ENCODE results near the gene RAB34.
A peak's percentile ranks its signal among the peaks of the same experiment; 100 is the strongest.

RAB34 gene

GRCh38 chr17:28716740-28717577, 709 bp downstream of the RAB34 start:
- TF ChIP-seq ZNF274 (IDR thresholded peaks at IDR 0.05; ENCODE audit: low read depth, low read length), result no peak
- peak overlapping the region; percentile 54 for H3K4me3 ChIP-seq (ENCODE audit: low read length)

DNA sequence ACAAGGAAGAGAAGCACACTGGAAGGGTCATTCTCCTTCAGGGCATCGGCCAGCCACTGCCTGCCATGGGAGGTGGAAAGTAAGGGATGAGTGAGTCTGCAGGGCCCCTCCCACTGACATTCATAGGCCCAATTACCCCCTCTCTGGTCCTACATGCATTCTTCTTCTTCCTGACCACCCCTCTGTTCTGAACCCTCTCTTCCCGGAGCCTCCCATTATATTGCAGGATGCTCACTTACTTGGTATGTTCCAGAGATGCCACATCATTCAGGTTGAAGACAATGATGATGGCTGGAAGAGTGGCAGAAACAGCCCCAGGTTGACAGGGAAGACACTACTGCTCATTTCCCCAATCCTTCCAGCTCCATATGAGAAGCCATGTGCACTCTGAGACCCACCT, 2.5 kb downstream of the RAB34 start:
- no peak for TF ChIP-seq ZNF274 (IDR thresholded peaks at IDR 0.05; ENCODE audit: low read depth, low read length)
- no peak overlapping the region for H3K4me3 ChIP-seq (ENCODE audit: low read length)

DNA sequence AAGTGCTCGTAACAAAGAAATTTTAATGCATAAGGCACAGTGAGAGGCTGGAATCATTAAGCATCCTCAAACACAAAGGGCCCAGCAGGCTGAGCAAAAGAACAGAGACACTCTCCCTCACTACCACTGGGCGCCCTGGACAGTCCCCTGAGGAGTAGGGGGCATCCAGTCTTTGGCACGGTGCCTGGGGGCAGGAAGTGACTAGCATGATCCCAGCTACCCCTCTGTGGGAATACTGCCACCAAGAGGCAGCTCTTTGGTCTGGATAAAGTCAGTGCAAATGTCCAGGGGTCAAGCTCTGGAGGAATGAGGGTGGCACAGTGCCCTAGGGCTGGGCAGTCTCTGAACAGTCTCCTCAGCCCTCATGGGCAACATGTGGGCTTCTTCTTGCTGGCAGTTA, 3.4 kb downstream of the RAB34 start:
- H3K4me3 ChIP-seq (ENCODE audit: low read length), result no peak overlapping the region
- TF ChIP-seq ZNF274 (IDR thresholded peaks at IDR 0.05; ENCODE audit: low read depth, low read length), result no peak

DNA sequence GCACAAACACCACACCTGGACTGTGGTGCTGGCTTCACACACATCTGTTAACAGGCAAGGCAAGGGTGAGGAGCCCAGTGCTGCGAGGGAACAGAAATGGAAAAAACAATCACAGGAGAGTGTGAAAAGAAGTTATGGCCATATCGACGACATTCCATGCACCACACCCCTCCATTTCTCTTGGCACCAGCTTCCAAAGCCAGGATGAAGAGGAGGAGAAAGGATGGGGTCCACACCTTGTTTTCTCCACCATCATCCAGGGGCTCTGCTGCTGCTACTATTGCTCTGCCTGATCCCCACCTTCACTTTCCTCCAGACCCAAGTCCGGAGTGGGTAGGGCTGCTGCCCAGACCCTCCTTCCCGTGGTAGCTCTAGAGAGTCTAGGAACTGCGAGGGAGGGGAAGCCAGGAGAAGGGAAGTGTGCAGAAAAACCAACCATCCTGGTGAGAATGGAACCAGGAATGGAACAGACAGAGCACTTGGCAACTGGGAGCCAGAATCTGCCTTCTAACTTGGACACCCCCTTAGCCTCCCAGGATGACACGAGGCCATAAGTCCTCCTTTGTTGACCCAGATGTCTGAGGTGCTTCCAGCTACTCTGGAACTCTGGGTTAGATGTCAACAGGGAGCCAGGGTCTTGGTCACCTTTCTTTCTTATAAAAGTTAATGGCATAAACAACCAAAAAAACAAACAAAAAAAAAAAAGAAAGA, 4.8 kb downstream of the RAB34 start:
- no peak overlapping the region for H3K4me3 ChIP-seq (ENCODE audit: low read length)
- TF ChIP-seq ZNF274 (IDR thresholded peaks at IDR 0.05; ENCODE audit: low read depth, low read length), result no peak

GRCh38 chr17:28712032-28712704, 5.5 kb downstream of the RAB34 start:
- peak overlapping the region; percentile 57; the same call in 1 of the 2 replicates for H3K4me3 ChIP-seq (ENCODE audit: low read length)
- no peak for TF ChIP-seq ZNF274 (IDR thresholded peaks at IDR 0.05; ENCODE audit: low read depth, low read length)

DNA sequence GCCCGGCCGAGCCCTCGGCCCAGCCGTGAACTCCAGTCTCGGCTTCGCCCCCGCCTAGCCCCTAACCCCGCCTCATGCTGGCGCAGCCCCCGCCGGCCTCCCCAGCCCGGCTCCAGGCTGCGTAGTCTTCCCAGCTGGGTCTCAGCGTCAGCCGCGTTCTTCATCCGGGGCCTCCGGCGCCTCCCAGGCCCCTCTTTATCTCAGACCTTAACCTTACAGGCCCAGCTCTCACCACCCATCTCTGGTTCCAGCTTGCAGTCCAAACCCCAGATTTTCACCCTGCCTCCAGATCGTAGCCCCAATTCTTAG, 6.0 kb downstream of the RAB34 start, which contains the start of gene PROCA1:
TSS of gene PROCA1 (minus strand) at position 166 of the 309 bp plus-strand sequence. CDS start 228 bp downstream, outside the sequence.
- TF ChIP-seq ZNF274 (IDR thresholded peaks at IDR 0.05; ENCODE audit: low read depth, low read length), result no peak
- peak within 1 kb of the TSS; percentile 69 for H3K4me3 ChIP-seq (ENCODE audit: low read length)

GRCh38 chr17:28710861-28711722, 6.6 kb downstream of the RAB34 start:
- peak overlapping the region; percentile 69 for H3K4me3 ChIP-seq (ENCODE audit: low read length)
- no peak for TF ChIP-seq ZNF274 (IDR thresholded peaks at IDR 0.05; ENCODE audit: low read depth, low read length)

- TF ChIP-seq ZNF274 (IDR thresholded peaks at IDR 0.05; ENCODE audit: low read depth, low read length), result no peak
- H3K4me3 ChIP-seq (ENCODE audit: low read length), result no peak overlapping the region
These were observed 10.3 kb downstream of the RAB34 start for GRCh38 chr17:28707339-28707720.

GRCh38 chr17:28706471-28707338, 11.0 kb downstream of the RAB34 start:
- no peak for TF ChIP-seq ZNF274 (IDR thresholded peaks at IDR 0.05; ENCODE audit: low read depth, low read length)
- no peak overlapping the region for H3K4me3 ChIP-seq (ENCODE audit: low read length)

- no peak overlapping the region for H3K4me3 ChIP-seq (ENCODE audit: low read length)
- no peak for TF ChIP-seq ZNF274 (IDR thresholded peaks at IDR 0.05; ENCODE audit: low read depth, low read length)
These were observed 11.8 kb downstream of the RAB34 start for GRCh38 chr17:28705728-28706334.

DNA sequence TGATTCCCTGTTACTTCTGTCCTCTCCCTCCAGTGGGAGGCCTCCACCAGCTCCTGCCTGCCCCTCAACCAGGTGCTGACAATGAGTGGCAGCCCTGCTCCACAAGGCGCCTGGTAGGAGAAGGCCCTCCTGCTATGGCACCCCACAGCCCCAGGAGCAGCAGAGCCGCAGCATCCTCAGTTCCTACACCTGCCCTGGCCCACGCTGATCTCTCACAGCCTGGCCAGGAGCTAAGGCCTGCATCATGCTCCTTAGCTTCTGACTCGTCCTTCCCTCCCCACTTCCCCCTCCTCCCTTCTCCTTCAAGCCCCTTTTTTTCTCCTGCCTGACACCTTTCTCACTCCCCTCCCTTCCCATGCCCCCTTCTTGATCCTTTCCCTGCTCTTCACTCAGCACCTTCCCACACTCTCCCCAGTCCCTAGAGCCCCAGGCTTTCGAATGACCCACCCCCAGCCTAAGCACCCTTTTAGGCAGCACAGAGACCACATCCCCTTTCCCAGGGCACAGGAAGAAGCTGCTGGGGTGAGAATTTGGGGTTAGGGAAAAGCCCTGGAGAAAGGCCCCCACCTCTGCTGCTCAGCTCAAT, 12.5 kb downstream of the RAB34 start:
- no peak overlapping the region for H3K4me3 ChIP-seq (ENCODE audit: low read length)
- no peak for TF ChIP-seq ZNF274 (IDR thresholded peaks at IDR 0.05; ENCODE audit: low read depth, low read length)

DNA sequence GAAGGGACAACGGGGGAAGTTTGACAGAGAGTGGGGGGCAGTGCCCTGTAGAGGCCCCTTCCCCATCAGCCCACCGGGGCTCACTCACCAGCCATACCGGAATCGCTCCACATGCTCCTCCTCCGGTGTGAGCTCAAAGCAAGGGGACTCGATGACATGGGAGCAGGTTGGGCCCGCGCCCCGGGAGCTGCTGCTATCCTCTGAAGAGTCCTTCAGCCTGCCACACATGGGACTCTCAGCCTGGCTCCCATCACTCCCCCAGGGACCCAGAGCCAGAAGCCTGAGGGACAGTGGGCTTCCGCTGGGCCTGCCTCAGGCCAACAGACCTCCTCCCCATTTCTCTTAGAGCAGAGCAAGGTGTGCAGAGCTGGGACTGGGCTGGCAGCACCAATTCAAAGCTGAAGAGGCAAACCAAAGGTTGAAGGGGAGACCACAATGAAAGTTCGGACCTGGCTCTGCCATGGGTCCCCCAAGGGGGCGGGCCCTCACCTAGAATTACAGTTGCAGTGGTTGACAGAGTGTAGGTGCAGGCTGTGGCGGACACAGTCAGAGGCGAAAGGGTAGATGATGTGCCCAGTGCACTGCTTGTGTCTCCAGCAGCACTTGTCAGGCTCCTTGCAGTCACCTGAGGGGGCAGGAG, 13.3 kb downstream of the RAB34 start:
- H3K4me3 ChIP-seq (ENCODE audit: low read length), result no peak overlapping the region
- TF ChIP-seq ZNF274 (IDR thresholded peaks at IDR 0.05; ENCODE audit: low read depth, low read length), result no peak

Data from GM08714 (cell line).